ENCODE measurements around the gene DUSP15.

DNA sequence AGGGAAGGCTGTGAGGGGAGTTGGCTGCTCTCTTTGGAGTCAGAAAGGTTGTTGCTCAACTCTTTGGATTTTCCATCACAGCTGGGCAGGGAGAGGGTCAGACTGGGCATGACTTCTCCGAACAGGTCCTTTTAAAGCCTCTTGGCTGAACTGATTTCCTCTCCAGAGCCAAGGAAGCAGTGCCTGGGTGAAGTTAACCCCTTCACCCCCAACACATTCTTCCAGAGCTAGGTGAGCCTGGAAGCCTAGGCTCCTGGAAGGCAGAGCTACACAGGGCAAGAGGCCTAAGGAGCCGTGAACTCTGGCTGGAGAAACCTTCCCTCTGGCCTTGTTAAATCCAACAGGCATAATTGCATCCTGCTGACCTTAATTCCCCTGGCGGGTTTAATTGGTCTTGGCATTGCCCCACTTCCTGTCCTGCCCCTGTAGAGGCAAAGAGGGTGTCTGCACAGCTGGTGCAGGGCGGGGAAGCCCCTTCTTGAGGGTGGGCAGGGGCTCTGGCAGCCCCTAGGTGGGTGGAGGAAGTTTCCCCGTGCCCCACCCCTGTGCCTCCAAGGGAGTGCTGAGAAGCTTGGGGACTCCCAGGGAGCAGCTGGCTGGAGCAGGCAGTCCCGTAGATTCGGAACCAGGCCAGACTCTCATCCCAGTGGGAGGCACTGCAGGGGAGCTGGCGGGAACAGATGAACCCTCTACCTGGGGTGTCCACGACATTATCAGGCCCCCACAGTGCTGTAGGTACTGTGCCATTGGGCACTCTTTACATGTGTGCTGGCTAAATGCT lies 54.7 kb downstream of the DUSP15 start:
- TF ChIP-seq, protein P1, sequence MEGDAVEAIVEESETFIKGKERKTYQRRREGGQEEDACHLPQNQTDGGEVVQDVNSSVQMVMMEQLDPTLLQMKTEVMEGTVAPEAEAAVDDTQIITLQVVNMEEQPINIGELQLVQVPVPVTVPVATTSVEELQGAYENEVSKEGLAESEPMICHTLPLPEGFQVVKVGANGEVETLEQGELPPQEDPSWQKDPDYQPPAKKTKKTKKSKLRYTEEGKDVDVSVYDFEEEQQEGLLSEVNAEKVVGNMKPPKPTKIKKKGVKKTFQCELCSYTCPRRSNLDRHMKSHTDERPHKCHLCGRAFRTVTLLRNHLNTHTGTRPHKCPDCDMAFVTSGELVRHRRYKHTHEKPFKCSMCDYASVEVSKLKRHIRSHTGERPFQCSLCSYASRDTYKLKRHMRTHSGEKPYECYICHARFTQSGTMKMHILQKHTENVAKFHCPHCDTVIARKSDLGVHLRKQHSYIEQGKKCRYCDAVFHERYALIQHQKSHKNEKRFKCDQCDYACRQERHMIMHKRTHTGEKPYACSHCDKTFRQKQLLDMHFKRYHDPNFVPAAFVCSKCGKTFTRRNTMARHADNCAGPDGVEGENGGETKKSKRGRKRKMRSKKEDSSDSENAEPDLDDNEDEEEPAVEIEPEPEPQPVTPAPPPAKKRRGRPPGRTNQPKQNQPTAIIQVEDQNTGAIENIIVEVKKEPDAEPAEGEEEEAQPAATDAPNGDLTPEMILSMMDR (IDR thresholded peaks at IDR 0.05; ENCODE audit: control extremely low read depth in 1 of 3, insufficient read depth in 1 of 3, low read depth in 1 of 3, low read length in 3 of 3), result no peak
- TF ChIP-seq CEBPB (IDR thresholded peaks at IDR 0.05; ENCODE audit: low read depth, low read length), result 0 out of 2 replicates have a peak, but pooled peaks have one; percentile 3
- no peak for TF ChIP-seq SAP30 (IDR thresholded peaks at IDR 0.05; ENCODE audit: insufficient read depth, insufficient replicate concordance, low read length)

Measured in H1 (cell line).